SK-MEL-5 (cell line): ENCODE results near the gene HECA. TPM values are rescaled to one million over a fixed set of nuclear protein-coding genes. Genes with fewer than 3 reads are reported as not detected.

Experiments used
- total RNA-seq: library from RNA; depleted of rRNA; stranded (reverse); fragments of >200 nt; shearing (Covaris generic); gene quantifications from 2 replicates; pipeline ENCODE4 v1.2.3, GENCODE V29; 2014; rRNA removed

Gene HECA
- total RNA-seq, 1 experiment from 2014 or later = 5.9 TPM

Other genes with a start within 250 kb of the HECA start
- gene REPS1, start 146.8 kb upstream of the HECA start, total RNA-seq = 66.4 and 76.0 TPM in 2 replicates
- gene ABRACL, start 106.3 kb upstream of the HECA start, total RNA-seq = 74.3 and 75.7 TPM in 2 replicates
- 0.83 and 1.2 TPM in 2 replicates for gene TXLNB, start 156.9 kb downstream of the HECA start, total RNA-seq
- 18.7 and 19.7 TPM in 2 replicates for gene CITED2, start 239.6 kb downstream of the HECA start, total RNA-seq